ENCODE results near the gene GSTP1. TPM values are rescaled to one million over a fixed set of nuclear protein-coding genes. Genes with fewer than 3 reads are reported as not detected.

Gene GSTP1
- total and polyA plus RNA-seq, 9 of the 15 experiments (the other 6 are each of a cell fraction or from before 2014, with no cell fraction given) = 592 to 2,150 (median 1,204) TPM

DNA sequence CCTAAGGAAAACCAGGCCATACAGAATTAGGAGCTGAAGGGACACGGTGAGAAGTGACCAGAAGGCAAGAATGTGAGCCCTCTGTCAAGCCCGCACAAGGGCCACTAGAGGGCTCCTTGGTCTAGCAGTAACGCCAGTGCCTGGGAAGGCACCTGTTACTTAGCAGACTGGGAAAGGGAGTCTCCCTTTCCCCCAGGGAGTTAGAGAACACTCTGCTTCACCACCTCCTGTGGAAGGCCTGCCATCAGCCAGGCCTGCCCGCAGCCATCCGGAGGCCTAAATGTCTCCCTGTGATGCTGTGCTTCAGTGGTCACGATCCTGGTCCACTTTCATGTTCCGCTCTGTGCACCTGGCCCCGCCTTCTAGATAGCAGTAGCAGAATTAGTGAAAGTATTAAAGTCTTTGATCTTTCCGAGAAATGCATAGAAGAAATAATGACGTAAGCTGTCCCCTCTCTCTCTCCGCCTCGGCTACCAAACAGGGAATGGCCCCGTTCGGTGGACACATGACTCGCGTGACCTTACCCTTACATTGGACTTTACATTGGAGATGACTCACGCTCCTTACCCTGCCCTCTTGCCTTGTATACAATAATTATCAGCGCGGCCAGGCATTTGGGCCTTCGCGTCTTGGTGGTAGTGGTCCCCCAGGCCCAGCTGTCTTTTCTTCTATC lies 10.7 kb upstream of the GSTP1 start (continued):
- no peak for TF ChIP-seq KLF6 (CRISPR knock-in tag; IDR thresholded peaks at IDR 0.05; ENCODE audit: borderline replicate concordance)
- TF ChIP-seq, protein P1, sequence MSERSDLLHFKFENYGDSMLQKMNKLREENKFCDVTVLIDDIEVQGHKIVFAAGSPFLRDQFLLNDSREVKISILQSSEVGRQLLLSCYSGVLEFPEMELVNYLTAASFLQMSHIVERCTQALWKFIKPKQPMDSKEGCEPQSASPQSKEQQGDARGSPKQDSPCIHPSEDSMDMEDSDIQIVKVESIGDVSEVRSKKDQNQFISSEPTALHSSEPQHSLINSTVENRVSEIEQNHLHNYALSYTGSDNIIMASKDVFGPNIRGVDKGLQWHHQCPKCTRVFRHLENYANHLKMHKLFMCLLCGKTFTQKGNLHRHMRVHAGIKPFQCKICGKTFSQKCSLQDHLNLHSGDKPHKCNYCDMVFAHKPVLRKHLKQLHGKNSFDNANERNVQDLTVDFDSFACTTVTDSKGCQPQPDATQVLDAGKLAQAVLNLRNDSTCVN (CRISPR knock-in tag; IDR thresholded peaks at IDR 0.05) = no peak
- no peak for TF ChIP-seq TCF7 (IDR thresholded peaks at IDR 0.05; ENCODE audit: borderline replicate concordance)
- TF ChIP-seq MEF2A (IDR thresholded peaks at IDR 0.05; ENCODE audit: control insufficient read depth, low read depth, low read length) = no peak
- TF ChIP-seq ZNF282 (CRISPR knock-in tag; IDR thresholded peaks at IDR 0.05) = no peak
- TF ChIP-seq YBX1 (IDR thresholded peaks at IDR 0.05) = no peak
- no peak for TF ChIP-seq TGIF2 (CRISPR knock-in tag; IDR thresholded peaks at IDR 0.05)
- no peak for TF ChIP-seq ZNF707 (CRISPR knock-in tag; conservative IDR thresholded peaks at IDR 0.05)
- TF ChIP-seq SIX5 (IDR thresholded peaks at IDR 0.05; ENCODE audit: borderline replicate concordance in 1 of 2, insufficient read depth in 1 of 2, low read depth in 1 of 2, low read length in 2 of 2) = no peak
- TF ChIP-seq, protein P2, sequence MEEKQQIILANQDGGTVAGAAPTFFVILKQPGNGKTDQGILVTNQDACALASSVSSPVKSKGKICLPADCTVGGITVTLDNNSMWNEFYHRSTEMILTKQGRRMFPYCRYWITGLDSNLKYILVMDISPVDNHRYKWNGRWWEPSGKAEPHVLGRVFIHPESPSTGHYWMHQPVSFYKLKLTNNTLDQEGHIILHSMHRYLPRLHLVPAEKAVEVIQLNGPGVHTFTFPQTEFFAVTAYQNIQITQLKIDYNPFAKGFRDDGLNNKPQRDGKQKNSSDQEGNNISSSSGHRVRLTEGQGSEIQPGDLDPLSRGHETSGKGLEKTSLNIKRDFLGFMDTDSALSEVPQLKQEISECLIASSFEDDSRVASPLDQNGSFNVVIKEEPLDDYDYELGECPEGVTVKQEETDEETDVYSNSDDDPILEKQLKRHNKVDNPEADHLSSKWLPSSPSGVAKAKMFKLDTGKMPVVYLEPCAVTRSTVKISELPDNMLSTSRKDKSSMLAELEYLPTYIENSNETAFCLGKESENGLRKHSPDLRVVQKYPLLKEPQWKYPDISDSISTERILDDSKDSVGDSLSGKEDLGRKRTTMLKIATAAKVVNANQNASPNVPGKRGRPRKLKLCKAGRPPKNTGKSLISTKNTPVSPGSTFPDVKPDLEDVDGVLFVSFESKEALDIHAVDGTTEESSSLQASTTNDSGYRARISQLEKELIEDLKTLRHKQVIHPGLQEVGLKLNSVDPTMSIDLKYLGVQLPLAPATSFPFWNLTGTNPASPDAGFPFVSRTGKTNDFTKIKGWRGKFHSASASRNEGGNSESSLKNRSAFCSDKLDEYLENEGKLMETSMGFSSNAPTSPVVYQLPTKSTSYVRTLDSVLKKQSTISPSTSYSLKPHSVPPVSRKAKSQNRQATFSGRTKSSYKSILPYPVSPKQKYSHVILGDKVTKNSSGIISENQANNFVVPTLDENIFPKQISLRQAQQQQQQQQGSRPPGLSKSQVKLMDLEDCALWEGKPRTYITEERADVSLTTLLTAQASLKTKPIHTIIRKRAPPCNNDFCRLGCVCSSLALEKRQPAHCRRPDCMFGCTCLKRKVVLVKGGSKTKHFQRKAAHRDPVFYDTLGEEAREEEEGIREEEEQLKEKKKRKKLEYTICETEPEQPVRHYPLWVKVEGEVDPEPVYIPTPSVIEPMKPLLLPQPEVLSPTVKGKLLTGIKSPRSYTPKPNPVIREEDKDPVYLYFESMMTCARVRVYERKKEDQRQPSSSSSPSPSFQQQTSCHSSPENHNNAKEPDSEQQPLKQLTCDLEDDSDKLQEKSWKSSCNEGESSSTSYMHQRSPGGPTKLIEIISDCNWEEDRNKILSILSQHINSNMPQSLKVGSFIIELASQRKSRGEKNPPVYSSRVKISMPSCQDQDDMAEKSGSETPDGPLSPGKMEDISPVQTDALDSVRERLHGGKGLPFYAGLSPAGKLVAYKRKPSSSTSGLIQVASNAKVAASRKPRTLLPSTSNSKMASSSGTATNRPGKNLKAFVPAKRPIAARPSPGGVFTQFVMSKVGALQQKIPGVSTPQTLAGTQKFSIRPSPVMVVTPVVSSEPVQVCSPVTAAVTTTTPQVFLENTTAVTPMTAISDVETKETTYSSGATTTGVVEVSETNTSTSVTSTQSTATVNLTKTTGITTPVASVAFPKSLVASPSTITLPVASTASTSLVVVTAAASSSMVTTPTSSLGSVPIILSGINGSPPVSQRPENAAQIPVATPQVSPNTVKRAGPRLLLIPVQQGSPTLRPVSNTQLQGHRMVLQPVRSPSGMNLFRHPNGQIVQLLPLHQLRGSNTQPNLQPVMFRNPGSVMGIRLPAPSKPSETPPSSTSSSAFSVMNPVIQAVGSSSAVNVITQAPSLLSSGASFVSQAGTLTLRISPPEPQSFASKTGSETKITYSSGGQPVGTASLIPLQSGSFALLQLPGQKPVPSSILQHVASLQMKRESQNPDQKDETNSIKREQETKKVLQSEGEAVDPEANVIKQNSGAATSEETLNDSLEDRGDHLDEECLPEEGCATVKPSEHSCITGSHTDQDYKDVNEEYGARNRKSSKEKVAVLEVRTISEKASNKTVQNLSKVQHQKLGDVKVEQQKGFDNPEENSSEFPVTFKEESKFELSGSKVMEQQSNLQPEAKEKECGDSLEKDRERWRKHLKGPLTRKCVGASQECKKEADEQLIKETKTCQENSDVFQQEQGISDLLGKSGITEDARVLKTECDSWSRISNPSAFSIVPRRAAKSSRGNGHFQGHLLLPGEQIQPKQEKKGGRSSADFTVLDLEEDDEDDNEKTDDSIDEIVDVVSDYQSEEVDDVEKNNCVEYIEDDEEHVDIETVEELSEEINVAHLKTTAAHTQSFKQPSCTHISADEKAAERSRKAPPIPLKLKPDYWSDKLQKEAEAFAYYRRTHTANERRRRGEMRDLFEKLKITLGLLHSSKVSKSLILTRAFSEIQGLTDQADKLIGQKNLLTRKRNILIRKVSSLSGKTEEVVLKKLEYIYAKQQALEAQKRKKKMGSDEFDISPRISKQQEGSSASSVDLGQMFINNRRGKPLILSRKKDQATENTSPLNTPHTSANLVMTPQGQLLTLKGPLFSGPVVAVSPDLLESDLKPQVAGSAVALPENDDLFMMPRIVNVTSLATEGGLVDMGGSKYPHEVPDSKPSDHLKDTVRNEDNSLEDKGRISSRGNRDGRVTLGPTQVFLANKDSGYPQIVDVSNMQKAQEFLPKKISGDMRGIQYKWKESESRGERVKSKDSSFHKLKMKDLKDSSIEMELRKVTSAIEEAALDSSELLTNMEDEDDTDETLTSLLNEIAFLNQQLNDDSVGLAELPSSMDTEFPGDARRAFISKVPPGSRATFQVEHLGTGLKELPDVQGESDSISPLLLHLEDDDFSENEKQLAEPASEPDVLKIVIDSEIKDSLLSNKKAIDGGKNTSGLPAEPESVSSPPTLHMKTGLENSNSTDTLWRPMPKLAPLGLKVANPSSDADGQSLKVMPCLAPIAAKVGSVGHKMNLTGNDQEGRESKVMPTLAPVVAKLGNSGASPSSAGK (IDR thresholded peaks at IDR 0.05) = peak; percentile 49
- peak; percentile 43; the same call in 1 of the 2 replicates for TF ChIP-seq TEAD2 (tag; IDR thresholded peaks at IDR 0.05)
- no peak for TF ChIP-seq ZNF77 (CRISPR knock-in tag; IDR thresholded peaks at IDR 0.05)
- no peak for TF ChIP-seq HNRNPUL1 (IDR thresholded peaks at IDR 0.05; ENCODE audit: low read length)
- TF ChIP-seq GATAD2A (IDR thresholded peaks at IDR 0.05) = 0 out of 2 replicates have a peak, but pooled peaks have one; percentile 20
- no peak for TF ChIP-seq ZNF830 (CRISPR knock-in tag; IDR thresholded peaks at IDR 0.05)
- TF ChIP-seq ZBTB7A (IDR thresholded peaks at IDR 0.05; ENCODE audit: borderline replicate concordance, control insufficient read depth, low read depth, low read length) = peak; percentile 26; the same call in 1 of the 2 replicates
- TF ChIP-seq SMC3 (conservative IDR thresholded peaks at IDR 0.05; ENCODE audit: insufficient read depth, low read depth, low read length) = peak; percentile 70
